SU-DHL-6 (cell line): Measurements from ENCODE around the gene FARS2.

Experiments used
- EZH2phosphoT487 ChIP-seq: fragments of 200-600 bp; sonication (generic), shearing (Covaris generic); conservative IDR thresholded peaks from 2 replicates; pipeline ENCODE4 v1.6.1; 2018; ENCODE audit warnings: mild to moderate bottlenecking, antibody characterized with exemption, low read length, moderate library complexity, mixed read lengths
- TF ChIP-seq, protein P1 (sequence below): fragments of 200-600 bp; sonication (generic); IDR thresholded peaks from one replicate; pipeline ENCODE4 v1.5.1; 2017; ENCODE audit warnings: antibody characterized with exemption, mild to moderate bottlenecking, low read length, moderate library complexity; ENCODE audit not compliant: insufficient read depth, poor library complexity, severe bottlenecking

DNA sequence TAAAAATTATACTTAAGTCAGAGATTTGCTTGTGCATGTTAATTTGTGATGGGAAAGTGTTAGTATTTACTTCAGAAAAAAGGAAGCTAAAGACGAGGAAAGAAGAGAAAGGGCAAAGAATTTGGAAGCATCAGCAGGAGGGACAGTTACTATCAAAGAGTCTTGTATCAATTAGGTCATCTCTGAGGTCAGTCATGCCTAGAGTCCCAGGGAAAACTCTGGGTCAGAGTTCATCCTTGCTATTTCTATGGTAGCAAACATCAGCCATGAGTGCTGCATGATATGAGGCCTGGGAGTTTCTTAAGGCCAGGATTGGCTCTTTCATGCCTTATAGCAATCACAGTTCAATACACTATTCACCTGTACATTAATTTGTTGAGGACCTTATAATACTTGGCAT is 292.9 kb downstream of the FARS2 start:
- TF ChIP-seq, protein P1, sequence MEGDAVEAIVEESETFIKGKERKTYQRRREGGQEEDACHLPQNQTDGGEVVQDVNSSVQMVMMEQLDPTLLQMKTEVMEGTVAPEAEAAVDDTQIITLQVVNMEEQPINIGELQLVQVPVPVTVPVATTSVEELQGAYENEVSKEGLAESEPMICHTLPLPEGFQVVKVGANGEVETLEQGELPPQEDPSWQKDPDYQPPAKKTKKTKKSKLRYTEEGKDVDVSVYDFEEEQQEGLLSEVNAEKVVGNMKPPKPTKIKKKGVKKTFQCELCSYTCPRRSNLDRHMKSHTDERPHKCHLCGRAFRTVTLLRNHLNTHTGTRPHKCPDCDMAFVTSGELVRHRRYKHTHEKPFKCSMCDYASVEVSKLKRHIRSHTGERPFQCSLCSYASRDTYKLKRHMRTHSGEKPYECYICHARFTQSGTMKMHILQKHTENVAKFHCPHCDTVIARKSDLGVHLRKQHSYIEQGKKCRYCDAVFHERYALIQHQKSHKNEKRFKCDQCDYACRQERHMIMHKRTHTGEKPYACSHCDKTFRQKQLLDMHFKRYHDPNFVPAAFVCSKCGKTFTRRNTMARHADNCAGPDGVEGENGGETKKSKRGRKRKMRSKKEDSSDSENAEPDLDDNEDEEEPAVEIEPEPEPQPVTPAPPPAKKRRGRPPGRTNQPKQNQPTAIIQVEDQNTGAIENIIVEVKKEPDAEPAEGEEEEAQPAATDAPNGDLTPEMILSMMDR = no peak
- TF ChIP-seq EZH2phosphoT487 = no peak
